Hematopoietic multipotent progenitor cell treated with erythropoietin and hydrocortisone succinate and interleukin-3 and kit ligand, for 6 days (in vitro differentiated cells): ENCODE data around the gene WDR53.
"Not testable (repeated sequence)": the region's sequence is repeated elsewhere in the genome, so short reads cannot be mapped to it uniquely, and the experiment has no call there.

Experiments used
- DNase-seq: peaks from one replicate; pipeline ENCODE4 v3.0.0-alpha.2; 2015

WDR53 gene

DNA sequence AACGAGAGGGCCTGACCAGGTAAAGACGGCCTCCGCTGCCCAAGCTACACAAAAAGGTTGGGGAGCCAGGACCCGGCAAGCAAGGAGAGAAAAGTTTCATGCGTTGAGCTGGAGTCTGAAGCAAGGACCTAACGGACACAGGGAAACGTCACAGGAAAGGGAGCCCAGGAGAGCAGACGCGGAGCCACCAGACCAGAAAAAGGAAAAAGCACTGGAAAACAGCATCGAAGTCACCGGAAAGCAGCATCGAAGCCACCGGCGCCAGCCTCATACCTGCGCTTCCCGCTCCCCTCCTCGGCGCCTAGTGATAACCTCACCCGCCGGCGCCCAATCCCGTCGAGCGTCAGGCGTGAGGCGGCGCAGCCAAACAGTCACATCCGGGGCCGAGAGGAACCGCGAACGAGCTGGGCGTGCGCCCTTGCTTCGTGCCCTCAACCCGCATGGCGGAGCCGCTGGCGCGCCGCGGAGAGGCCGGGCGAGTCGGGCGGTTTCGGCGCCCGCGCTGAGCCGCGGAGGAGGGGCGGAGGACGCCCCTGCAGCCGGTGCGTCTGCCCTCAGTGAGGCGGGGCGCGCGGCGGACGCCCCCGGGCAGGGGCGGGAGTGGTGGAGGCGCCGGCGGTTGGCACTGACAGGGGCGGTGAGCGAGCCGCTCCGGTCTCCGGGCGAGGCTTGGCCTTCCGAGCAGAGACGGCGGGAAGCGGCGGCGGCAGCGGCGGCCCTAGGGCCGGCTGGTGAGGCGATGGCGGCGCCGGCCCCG is at the start of gene WDR53, which contains the start of gene FBXO45:
Gene WDR53 (minus strand): TSS at position 309 of the 757 bp plus-strand sequence. CDS start 7,079 bp downstream, outside the sequence.
Gene FBXO45 (plus strand): TSS at position 415 of the 757 bp plus-strand sequence. CDS start 325 bp downstream, at position 740.
- DNase-seq: peak; percentile 98

DNA sequence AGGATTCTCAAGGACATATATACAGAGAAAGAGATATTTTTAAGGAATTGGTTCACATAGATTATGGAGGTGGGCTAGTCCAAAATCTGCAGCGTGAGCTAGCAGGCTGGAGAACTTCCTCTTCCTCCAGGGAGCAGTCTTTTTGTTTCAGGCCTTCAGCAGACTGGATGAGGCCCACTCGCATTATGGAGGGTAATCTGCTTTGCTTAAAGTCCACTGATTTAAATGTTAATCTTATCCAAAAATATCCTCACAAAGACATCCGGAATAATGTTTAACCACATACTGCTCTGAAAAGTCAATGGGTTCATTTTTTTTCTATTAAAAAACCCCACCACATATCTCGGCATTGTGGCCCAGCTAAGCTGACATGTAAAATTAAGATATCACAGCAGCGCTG is 48.9 kb upstream of the WDR53 start:
- DNase-seq: peak; percentile 65

DNA sequence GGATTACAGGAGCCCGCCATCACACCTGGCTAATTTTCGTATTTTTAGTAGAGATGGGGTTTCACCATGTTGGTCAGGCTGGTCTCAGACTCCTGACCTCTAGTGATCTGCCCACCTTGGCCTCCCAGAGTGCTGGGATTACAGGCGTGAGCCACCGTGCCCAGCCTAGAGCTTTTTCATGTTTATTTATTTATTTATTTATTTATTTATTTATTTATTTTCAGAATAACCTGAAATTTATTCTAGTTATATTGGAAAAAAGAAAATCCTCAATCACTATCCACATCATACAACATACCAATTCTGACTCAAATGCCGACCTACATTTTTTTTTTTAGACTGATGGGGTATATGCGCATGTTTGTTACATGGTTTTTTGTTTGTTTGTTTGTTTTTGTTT is 46.9 kb upstream of the WDR53 start:
- DNase-seq: not testable (repeated sequence)

DNA sequence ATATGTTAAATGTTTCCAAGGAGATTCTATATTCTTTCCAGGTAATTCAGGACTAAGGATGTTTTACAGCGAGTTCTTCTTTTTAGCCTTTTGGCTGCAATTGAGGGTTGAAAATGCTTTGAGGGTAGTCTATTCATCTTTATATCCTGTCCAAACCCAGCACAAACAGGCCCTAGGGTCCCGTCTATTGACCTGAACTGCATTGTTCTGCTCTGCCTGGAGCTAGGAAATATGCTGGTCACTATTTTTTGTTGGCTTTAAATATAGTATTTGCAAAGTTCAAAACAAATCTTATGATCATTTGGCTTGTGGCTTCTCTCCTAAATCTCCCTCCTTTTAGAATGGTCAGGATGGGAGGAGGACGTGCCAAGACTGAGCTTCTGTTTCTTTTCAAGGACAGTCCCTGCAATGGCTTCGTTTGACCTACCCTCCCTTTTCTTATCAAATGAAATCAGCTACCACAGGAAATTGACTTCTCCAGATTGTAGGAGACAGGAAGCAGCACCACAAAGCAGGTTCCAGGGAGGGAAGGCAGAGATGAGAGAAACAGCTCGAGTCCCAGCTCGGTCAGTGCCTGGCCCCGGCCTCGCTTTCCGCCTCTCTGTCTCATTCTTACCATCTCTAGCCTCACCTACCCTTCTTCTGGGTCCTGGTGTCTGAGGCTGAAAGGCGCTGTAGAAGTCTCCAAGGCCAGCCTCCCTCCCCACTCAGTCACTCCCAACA is 43.6 kb upstream of the WDR53 start:
- DNase-seq: peak; percentile 81

DNA sequence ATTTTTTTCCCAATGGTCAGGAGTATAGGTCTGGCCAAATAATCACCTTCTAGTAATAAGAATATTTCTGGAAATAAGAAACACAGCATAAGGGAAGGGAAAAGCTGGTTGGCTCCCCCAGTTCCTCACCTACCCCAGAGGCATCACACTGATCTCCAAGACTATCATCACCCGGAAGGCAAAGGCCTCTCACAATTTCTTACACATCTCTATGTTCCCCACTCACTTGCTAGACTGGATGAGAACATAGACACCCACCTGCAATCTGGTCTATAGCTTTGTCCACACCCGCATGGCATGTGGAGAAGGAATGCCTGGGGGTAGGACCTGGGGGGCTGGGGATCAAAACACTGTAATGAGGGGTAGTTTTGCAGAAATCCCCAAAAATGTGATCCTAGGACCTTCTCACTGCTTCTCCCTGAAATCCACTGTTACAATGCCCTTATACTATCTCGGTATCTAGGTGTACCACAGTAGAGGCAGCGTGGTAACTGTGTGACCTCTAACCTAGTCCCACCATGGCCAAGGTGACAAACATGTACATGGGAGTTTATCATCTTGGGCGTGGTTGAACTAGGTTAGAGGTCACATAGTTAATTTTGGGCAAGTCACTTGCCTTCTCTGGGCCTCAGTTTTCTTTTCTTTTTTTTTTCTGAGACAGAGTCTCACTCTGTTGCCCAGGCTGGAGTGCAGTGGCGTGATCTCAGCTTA is 41.6 kb upstream of the WDR53 start:
- DNase-seq: peak; percentile 75

DNA sequence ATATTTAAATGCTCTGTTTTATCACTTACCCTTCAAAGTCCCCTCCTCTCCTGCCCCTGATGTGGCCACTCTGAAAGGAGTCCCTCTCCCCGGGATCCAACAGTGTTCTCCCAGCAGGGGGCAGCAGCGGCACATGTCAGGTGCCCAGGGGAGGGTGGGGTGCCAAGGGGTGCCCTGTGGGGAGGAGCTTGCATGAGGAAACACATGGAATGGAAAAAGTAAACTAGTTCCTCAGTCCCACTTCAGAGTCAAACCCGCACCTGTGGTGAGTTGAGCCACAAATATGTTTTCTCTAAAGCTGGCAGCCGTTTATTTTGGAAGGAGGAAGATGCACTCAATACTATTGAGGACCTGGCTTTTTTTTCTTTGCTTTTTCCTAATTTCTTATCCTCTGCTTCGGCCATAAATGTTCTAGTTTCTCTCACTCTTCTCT is 41.0 kb upstream of the WDR53 start:
- DNase-seq: peak; percentile 98

DNA sequence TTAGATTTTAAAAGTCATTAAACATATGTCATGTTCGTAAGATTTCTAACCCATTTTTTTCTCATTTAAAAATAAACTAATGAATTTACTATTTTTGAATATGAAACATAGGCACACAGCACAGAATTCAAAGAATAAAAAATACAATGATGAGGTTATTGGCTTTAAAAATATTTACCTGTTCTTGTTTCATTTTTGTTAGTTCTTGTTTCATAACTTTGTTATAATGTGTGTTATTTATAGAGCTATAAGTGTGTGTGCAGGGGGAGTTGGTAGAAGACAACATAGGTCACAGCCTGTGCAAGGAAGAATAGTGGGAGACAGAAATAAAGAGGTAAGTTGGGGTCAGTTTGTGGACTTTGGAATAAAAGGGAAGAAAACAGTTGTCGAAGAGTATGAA is 40.3 kb upstream of the WDR53 start:
- DNase-seq: no peak

DNA sequence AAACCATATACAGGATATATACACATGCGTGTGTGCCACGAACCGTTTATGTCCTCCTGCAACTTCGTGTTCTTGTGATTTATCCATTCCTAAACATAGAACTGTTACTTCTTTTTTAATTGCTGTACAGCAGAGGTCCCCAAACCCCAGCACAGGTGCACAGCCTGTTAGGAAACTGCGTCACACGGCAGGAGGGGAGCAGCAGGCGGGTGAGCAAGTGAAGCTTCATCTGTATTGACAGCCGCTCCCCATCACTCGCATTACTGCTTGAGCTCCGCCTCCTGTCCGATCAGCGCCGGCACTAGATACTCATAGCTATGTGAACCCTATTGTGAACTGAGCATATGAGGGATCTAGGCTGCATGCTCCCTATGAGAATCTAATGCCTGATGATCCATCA is 36.2 kb upstream of the WDR53 start:
- no peak for DNase-seq

DNA sequence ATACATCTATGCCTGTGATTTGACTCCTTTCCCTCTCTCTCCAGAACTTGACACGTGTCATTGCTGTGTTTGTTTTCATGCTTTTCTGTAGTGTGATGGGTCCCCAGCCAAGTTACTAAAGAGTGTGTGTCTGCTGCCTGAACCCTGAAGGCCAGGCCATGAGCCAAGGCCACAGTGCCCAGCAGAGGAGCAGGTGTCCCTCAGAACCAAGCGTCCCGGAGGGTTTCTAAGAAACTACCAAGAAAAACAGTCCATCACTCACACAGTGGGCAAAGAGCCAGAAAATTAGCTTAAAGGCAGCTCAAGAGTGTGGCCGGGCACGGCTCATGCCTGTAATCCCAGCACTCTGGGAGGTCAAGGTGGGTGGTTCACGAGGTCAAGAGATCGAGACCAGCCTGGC is 35.3 kb upstream of the WDR53 start:
- DNase-seq: peak; percentile 71

DNA sequence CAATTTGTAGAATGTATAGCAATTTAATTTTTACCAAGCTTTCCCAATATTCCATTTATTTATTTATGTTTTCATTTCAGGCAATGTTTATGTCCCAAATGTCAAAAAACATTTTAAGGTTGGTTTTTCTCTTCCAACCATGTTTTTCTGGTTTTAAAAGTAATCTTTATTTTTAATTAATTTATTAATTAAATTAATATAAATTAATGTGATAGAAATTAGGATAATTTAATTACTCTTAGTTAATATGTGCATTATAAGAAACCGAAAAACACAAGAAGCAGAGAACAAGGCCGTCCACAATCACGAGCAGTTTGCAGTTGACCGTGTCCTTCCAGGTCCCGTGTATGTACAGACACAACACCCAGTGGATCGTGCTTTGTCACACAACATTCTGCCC is 34.3 kb upstream of the WDR53 start:
- no peak for DNase-seq

DNA sequence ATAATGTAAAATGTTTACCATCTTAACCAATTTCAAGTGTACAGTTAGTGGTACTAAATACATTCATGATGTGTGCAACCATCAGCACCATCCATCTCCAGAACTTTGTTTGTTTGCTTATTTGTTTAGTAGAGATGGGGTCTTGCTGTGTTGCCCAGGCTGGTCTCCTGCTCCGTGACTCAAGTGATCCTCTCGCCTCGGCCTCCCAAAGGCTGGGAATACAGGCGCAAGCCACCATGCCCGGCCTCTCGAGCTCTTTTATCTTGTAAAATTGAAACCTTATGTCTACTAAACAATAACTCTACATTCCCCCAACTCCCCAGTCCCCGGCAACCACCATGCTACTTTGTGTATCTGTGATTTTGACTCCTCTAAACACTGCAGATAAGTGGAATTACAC is 32.0 kb upstream of the WDR53 start:
- no peak for DNase-seq

DNA sequence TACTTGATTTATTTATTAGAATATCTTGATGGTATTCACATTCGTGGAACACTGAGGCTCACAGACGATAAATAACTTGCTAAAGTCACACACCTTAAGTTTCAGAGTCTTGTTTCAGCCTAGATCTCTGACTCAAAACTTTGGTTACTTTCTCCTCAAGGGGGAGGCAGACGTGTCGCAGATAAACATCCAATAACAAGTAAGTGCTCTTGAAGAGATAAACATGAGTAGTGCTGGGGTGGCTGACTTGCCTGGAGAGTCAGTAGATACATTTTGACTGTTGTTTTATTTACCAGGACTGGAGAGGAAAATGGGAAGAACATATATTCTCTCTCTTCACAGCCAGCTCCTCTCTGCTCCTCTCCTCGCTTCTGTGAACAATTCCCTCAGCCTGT is 31.4 kb upstream of the WDR53 start:
- peak; percentile 62 for DNase-seq

DNA sequence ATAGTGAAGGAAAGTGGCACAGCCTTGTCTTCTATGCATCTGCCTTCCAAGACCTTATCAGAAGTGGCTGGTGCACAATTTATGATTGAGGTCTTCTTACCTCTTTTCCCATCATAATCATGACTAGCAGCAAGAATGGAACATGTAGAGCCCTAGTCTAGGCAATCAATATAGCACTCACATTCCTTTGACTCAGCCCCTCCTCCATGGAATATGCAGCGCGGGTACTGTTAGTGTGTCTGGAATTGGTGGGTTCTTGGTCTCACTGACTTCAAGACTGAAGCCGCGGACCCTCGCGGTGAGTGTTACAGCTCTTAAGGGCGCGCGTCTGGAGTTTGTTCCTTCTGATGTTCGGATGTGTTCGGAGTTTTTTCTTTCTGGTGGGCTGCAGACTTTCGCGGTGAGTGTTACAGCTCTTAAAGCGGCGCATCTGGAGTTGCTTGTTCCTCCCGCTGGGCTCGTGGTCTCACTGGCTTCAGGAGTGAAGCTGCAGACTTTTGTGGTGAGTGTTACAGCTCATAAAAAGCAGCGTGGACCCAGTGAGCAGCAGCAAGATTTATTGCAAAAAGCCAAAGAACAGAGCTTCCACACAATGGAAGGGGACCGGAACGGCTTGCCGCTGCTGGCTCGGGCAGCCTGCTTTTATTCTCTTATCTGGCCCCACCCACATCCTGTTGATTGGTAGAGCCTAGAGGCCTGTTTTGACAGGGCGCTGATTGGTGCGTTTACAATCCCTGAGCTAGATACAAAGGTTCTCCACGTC is 29.8 kb upstream of the WDR53 start:
- DNase-seq: peak; percentile 66

DNA sequence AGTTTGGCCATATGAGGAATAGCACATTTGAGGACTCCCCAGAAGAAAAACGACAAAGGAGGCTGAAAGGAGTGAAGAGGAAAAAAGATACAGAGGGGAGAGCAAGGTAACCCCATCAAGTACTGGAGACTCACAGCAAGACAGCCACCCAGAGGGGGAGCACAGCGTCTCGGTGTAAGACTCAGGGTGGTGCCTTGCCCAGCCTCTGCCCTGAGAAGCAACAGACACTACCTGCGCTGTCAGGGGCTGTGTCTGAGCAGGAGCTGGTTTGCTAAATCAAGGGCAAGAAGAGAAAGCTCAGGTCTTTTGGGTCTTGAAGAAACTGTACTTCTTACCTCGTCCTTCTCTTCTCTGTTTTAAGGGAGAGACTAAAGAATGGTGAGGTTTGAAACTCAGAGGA is 28.0 kb upstream of the WDR53 start:
- DNase-seq: no peak

DNA sequence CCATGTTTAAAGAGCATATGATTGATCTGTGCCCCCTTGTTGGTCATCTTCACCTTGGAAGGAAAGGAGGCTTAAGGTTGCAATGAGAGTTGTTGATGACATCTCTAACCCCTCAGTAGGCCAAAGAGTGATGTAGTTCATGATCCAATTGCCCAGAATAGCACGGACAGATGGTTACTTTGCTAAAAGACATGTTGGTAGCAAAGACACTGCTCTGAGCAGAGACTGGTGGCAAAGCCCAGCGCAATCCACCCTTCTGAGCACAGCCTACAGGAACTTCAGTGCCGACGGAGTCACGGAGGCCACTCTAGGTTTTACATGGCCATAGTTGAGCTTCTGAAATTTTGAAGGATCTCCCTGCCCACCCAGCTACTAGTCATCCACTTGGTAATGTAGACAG is 21.9 kb upstream of the WDR53 start:
- DNase-seq: no peak

DNA sequence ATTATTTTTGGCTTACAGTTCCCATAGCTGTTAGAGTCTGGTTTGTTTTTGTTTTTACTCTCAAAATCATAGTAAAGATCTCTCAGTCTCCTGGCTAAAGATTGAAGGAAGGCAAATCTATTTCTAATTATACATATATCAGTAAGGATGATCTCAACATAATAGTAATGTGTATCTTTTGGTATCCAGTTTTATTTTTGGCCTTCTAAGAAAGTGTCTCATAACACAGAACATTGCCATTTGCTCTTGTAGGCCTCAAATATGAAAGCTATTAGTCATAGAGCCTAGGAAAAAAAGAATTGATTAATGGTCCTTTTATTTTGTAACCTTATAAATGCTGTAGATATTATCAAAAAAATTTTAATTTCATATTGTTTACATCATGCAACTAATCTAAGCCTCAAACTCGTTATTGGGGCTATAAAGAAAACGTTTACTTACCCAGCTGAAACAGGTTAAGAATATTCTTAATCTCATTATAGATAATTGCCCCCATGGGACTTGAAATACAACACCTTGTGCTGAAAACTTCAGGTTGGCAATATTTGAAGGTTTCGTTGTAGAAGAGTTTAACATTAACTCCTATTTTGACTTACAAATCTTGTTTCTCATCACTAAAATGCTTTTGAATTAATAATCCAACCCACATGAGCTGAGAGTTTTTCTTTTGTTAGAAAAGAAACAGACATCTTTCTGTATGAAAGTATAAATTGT is 16.8 kb upstream of the WDR53 start:
- no peak for DNase-seq

DNA sequence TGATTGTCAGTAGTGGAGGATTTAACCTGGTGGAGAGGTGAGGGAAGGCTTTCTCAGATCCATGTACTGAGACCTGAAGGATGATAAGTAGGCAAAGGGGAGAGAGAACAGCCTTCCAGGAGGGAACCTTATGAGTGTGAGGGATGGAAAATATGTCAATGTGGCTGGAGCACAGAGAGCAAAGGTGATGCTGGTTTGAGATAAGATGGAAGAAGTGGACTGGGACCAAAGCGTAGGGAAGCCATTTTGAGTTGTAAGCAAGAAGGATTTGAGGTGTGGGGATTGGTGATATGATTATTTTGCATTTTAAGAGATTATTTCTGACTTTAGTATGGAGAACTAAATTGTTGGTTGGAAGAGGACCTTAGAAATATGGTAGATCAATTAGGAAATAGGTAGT is 4.0 kb upstream of the WDR53 start:
- DNase-seq: no peak

DNA sequence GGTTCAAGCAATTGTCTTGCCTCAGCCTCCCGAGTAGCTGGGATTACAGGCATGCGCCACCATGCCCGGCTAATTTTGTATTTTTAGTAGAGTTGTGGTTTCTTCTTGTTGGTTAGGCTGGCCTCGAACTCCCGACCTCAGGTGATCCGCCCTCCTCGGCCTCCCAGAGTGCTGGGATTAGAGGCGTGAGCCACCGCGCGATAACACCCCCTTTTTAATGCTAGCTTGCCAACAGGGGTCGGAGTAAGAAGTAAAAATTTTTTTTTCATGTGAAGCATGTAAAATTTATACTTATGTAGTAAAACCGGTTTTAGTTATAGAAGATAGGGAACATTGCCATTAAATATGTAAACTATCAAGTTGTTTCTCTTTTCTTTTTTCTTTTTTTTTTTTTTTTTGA is 2.0 kb upstream of the WDR53 start:
- DNase-seq: not testable (repeated sequence)

DNA sequence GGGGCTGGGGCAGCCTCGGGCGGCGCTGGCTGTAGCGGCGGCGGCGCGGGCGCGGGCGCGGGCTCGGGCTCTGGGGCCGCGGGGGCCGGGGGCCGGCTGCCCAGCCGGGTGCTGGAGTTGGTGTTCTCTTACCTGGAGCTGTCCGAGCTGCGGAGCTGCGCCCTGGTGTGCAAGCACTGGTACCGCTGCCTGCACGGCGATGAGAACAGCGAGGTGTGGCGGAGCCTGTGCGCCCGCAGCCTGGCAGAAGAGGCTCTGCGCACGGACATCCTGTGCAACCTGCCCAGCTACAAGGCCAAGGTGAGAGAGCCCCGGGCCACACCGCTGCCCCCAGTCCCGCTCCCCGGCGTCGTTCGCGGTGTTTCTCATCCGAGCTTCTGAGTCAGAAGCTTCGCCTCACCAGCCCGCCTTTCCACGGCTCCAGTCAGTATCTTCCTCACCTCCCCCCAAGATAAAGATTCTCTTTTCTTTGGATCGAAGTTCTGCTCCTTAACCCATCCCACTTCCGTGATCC is 706 bp upstream of the WDR53 start:
- peak; percentile 61 for DNase-seq

DNA sequence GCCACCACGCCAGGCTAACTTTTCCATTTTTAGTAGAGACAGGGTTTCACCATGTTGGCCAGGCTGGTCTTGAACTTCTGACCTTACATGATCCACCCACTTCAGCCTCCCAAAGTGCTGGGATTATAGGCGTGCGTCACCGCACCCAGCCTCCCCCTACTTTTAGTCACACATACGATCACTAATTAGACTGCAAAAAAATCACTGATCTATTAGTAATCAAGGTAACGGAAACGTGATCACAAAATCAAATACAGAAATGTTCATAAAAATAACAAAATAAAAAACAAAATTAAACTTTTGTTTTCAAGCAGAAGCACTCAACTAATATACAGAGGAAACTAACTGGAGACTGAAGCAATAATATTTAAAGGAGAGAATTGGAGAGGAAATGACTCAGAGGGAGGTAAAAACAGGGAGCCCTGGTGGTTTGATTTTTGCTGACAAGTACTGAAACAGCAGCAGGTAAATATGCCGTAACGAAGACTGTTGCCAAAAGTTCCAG is 4.6 kb downstream of the WDR53 start:
- peak; percentile 13 for DNase-seq

DNA sequence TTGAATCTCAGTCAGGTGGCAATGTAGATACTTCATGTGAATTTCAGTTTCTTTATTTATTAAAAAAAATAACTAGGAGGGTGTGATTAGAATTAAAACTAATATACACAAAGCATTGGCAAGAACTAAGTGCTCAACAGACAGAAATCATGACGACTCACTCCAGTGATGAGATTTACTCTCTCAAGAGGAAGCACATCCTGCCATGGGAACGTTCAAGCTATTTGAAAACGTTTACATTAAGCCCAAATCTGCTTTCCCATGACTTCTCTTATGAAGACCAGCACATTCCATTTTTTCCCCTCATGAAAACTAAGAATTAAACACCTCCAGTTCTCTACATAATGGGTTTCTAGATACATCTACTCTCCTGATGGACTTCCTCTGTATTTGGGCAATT is 8.5 kb downstream of the WDR53 start:
- DNase-seq: no peak

DNA sequence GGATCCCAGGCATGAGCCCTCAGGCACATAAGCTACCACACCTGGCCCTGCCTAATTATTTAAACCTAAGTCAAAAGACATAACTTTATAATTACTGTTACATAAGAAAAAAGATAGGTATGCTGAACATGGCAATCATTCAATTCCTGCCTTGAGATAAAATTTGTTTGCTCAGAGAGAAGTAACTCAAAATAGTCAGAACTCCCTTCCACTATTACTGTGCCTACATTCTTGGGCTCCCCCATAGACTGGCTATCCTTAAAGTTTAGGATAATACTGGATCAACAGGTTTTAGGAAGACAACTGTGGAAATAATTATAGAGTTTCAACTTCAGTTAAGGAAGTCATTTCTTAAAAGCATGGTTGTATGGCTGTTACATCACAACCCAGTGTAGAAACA is 9.9 kb downstream of the WDR53 start:
- no peak for DNase-seq
